Upper lobe of left lung (tissue), 4 donors: ENCODE results near the gene RUNX1.

Source experiments
- CTCF ChIP-seq, 6 experiments: fragments of 450-650 bp in 4 of 6; fragments of 200-600 bp in 2 of 6; sonication (generic) in 2 of 6; IDR thresholded peaks; one replicate each; pipeline ENCODE4 v1.5.1; 2016 to 2019; ENCODE audit warnings: antibody characterized with exemption in 6 of 6
- EP300 ChIP-seq, 4 donors: sonication (generic); formaldehyde crosslinking; IDR thresholded peaks; one replicate each; pipeline ENCODE4 v1.5.1; 2017; ENCODE audit warnings: antibody characterized with exemption in 4 of 4, control low read depth in 2 of 4
- POLR2A ChIP-seq, 4 donors: fragments of 450-650 bp; IDR thresholded peaks; one replicate each; pipeline ENCODE4 v1.5.1; 2016 to 2017; ENCODE audit warnings: antibody characterized with exemption in 4 of 4, mild to moderate bottlenecking in 2 of 4
- POLR2AphosphoS5 ChIP-seq, 2 donors: sonication (generic); formaldehyde crosslinking; IDR thresholded peaks; one replicate each; pipeline ENCODE4 v1.5.1; 2017; ENCODE audit warnings: antibody characterized with exemption in 2 of 2

GRCh38 chr21:34825101-34825500, 224.0 kb downstream of the RUNX1 start:
- TF ChIP-seq POLR2AphosphoS5 (IDR thresholded peaks at IDR 0.05), result no peak
- TF ChIP-seq POLR2A (IDR thresholded peaks at IDR 0.05), result no peak
- no peak for TF ChIP-seq CTCF (IDR thresholded peaks at IDR 0.05)
- no peak for TF ChIP-seq EP300 (IDR thresholded peaks at IDR 0.05)
